ENCODE measurements around the gene DLX5. TPM values are rescaled to one million over a fixed set of nuclear protein-coding genes. Genes with fewer than 3 reads are reported as not detected.

Gene DLX5
- total and polyA plus RNA-seq, 8 donors: 0.23 to 11.7 TPM; not detected in 6

GRCh38 chr7:96979551-96980276 lies 44.9 kb downstream of the DLX5 start:
- 82 to 100% (median 89%) methylated on average over 2 of the region's 2 CpGs for WGBS, 5 donors
- Histone ChIP-seq H3K27me3 (peaks cover 0 to 19% (median 0%) of the 10 kb centered on the region in 3 donors), H3K36me3 (no peaks in the 10 kb centered on the region), H3K27ac (no peak overlapping the region), H3K4me1 (no peaks in the 10 kb centered on the region), H3K9me3 (no peaks in the 10 kb centered on the region), H3K4me3 (no peak overlapping the region)
- no peak for DNase-seq
- intact Hi-C loops (cut with DNase I; ENCODE audit: low total_unique reads): no loop called here
- TF ChIP-seq CTCF (IDR thresholded peaks at IDR 0.05) (no peak), POLR2A (IDR thresholded peaks at IDR 0.05) (no peak), POLR2AphosphoS5 (IDR thresholded peaks at IDR 0.05) (no peak), EP300 (IDR thresholded peaks at IDR 0.05) (no peak)

GRCh38 chr7:96977445-96977844 lies 47.2 kb downstream of the DLX5 start:
- intact Hi-C loops (cut with DNase I; ENCODE audit: low total_unique reads): no loop called here
- Histone ChIP-seq H3K27ac (no peak overlapping the region), H3K27me3 (peaks cover 0 to 14% (median 0%) of the 10 kb centered on the region in 3 donors), H3K36me3 (no peaks in the 10 kb centered on the region), H3K4me3 (no peak overlapping the region), H3K4me1 (no peaks in the 10 kb centered on the region), H3K9me3 (no peaks in the 10 kb centered on the region)
- DNase-seq: no peak
- TF ChIP-seq CTCF (IDR thresholded peaks at IDR 0.05) (no peak), POLR2AphosphoS5 (IDR thresholded peaks at IDR 0.05) (no peak), EP300 (IDR thresholded peaks at IDR 0.05) (no peak), POLR2A (IDR thresholded peaks at IDR 0.05) (no peak)

GRCh38 chr7:96976106-96976505 lies 48.5 kb downstream of the DLX5 start:
- intact Hi-C loops (cut with DNase I; ENCODE audit: low total_unique reads): no loop called here
- no peaks in the 10 kb centered on the region for H3K4me1 ChIP-seq
- no peaks in the 10 kb centered on the region for H3K36me3 ChIP-seq
- H3K27ac ChIP-seq: no peak overlapping the region
- H3K4me3 ChIP-seq: no peak overlapping the region
- TF ChIP-seq CTCF (IDR thresholded peaks at IDR 0.05): no peak
- no peak for TF ChIP-seq EP300 (IDR thresholded peaks at IDR 0.05)
- no peak for TF ChIP-seq POLR2A (IDR thresholded peaks at IDR 0.05)
- TF ChIP-seq POLR2AphosphoS5 (IDR thresholded peaks at IDR 0.05): no peak
- 46 to 72% (median 58%) methylated on average over 2 of the region's 2 CpGs for WGBS, 5 donors
- no peaks in the 10 kb centered on the region for H3K9me3 ChIP-seq
- DNase-seq: no peak
- peaks cover 0 to 23% (median 0%) of the 10 kb centered on the region in 3 donors for H3K27me3 ChIP-seq

- no peak for TF ChIP-seq EP300 (IDR thresholded peaks at IDR 0.05)
- TF ChIP-seq CTCF (IDR thresholded peaks at IDR 0.05): no peak
- TF ChIP-seq POLR2AphosphoS5 (IDR thresholded peaks at IDR 0.05): no peak
- no peak for TF ChIP-seq POLR2A (IDR thresholded peaks at IDR 0.05)
- peaks cover 0 to 37% (median 0%) of the 10 kb centered on the region in 3 donors for H3K27me3 ChIP-seq
- WGBS, 5 donors: 62 to 71% (median 69%) methylated on average over 2 of the region's 2 CpGs
- no peak overlapping the region for H3K27ac ChIP-seq
- H3K36me3 ChIP-seq: no peaks in the 10 kb centered on the region
- intact Hi-C loops (cut with DNase I; ENCODE audit: low total_unique reads): no loop called here
- H3K4me3 ChIP-seq: no peak overlapping the region
- no peak for DNase-seq
- no peaks in the 10 kb centered on the region for H3K9me3 ChIP-seq
- H3K4me1 ChIP-seq: no peaks in the 10 kb centered on the region
These were observed 50.6 kb downstream of the DLX5 start for GRCh38 chr7:96973986-96974385.
